Urinary bladder (tissue), 4 donors: ENCODE results near the gene UGT2B17. TPM values are rescaled to one million over a fixed set of nuclear protein-coding genes. Genes with fewer than 3 reads are reported as not detected.
"Not testable (repeated sequence)": the region's sequence is repeated elsewhere in the genome, so short reads cannot be mapped to it uniquely, and the experiment has no call there.

Source experiments
- DNase-seq: peaks from one replicate; pipeline ENCODE4 v3.0.0-alpha.2; 2015; ENCODE audit errors: extremely low spot score
- H3K27ac ChIP-seq: one replicate; pipeline ENCODE4 v1.5.1; 2013; ENCODE audit warnings: low read depth, mild to moderate bottlenecking, moderate library complexity
- H3K36me3 ChIP-seq: one replicate; pipeline ENCODE4 v1.6.1; 2013; ENCODE audit warnings: mild to moderate bottlenecking, moderate library complexity; ENCODE audit not compliant: insufficient read depth
- H3K4me1 ChIP-seq: one replicate; pipeline ENCODE4 v1.6.1; 2013; ENCODE audit warnings: mild to moderate bottlenecking, moderate library complexity; ENCODE audit not compliant: insufficient read depth
- H3K4me3 ChIP-seq: one replicate; pipeline ENCODE4 v1.5.1; 2013; ENCODE audit warnings: low read depth, low read length
- WGBS: extraction: QIAGEN DNeasy Blood & Tissue Kit; methylation state at CpG from one replicate; pipeline ENCODE4 v1.1.7; 2013; 5-methylcytosine and 5-hydroxymethylcytosine counted together
- polyA plus RNA-seq: library from polyadenylated mRNA; stranded (reverse); fragments of 200-250 nt; gene quantifications from one replicate; pipeline ENCODE4 v1.2.3, GENCODE V29; 2013
- total RNA-seq: library from RNA; depleted of rRNA; stranded (reverse); fragments of >200 nt; gene quantifications from one replicate; pipeline ENCODE4 v1.2.3, GENCODE V29; 2014
- donor health status: healthy with polysubstance abuse.
- donor health status: healthy.

The UGT2B17 gene
- total and polyA plus RNA-seq, 2 donors: not detected

DNA sequence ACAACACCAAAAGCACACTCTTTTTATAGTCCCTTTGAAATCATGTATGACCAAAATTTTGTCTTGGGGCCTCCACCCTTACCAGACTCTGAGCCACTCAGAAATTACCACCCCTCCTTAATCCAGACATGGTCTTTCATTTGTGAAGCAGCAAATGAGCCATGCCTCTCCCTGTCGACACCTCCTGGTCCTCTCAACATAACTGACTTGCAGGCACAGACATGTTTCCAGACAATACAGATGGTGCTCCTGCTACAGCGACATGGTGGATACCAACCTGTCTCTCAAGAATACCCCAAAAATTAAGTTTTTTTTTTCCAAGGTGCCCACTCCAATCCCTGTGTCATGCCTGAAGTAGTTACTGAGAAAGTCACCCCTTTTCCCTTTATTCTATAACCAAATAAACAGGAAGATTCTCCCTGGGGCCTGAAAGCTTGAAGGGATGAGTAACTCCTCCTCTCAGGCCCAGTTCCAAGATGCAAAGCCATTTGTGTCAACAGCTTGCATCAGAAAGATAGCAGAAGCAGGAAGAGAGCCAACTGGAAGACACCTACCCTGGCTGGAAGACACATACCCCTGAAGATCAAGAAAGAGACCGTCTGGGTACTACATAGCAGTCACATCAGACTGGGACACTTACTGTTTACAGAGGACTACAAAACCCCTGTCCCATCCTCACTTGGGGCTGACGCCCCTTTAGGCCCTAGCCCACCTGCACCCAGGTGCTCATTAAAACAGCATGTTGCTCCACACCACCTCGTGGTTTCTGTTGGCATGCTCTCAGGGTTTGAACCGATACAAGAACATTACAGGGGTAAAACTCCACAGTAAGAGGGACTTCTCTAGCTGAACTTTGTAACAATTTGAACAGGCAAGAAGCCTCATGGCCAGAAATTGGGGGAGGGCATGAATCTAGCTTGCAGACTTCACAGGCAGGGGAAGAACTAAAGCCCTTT lies 5.5 kb upstream of the UGT2B17 start:
- Histone ChIP-seq H3K27ac (no peak overlapping the region), H3K36me3 (no peaks in the 10 kb centered on the region), H3K4me1 (no peaks in the 10 kb centered on the region), H3K4me3 (no peak overlapping the region)
- no peak for DNase-seq
- WGBS: 64% methylated on average over 6 of the region's 6 CpGs

DNA sequence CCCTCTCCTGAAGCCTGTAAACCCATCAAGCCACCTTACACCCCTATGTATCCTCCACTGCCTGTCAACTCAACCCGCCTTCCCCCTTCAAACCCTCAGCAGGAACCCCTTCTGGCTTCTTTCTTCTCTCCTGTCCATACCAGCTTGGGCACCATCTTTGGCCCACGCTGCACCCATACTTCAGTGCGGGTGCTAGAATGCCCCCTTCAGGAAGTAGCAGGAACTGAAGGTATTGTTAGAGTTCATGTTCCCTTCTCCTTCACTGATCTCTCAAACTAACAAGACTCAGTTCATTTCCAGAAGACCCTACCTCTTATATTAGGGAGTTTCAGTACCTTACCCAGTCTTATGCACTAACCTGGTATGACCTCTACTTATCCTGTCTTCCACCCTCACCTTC lies 1.5 kb upstream of the UGT2B17 start:
- DNase-seq: no peak
- WGBS: 93% methylated on average over 3 of the region's 3 CpGs
- H3K27ac ChIP-seq: no peak overlapping the region
- no peaks in the 10 kb centered on the region for H3K36me3 ChIP-seq
- no peaks in the 10 kb centered on the region for H3K4me1 ChIP-seq
- no peak overlapping the region for H3K4me3 ChIP-seq

DNA sequence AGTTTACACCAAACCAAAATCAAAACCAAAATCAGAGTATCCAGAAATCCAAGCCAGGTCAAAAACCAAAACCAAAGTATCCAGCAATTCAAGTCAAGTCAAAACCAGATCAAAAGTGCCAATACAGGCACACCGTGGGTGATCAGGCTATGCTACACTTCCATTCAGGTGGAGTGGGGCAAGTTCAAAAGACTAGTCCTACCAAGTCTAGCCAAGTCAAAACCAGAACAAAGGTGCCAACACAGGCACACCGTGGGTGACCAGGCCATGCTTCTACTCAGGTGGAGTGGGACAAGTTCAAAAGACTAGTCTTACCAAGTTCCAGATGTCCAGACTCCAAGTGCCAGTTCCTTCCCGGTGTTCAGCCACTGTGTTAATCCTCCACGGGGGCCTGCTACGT lies 486 bp downstream of the UGT2B17 start:
- H3K4me1 ChIP-seq, H3K36me3 ChIP-seq, H3K27ac ChIP-seq, DNase-seq, H3K4me3 ChIP-seq: not testable (repeated sequence)
- 86% methylated on average over 5 of the region's 5 CpGs for WGBS

DNA sequence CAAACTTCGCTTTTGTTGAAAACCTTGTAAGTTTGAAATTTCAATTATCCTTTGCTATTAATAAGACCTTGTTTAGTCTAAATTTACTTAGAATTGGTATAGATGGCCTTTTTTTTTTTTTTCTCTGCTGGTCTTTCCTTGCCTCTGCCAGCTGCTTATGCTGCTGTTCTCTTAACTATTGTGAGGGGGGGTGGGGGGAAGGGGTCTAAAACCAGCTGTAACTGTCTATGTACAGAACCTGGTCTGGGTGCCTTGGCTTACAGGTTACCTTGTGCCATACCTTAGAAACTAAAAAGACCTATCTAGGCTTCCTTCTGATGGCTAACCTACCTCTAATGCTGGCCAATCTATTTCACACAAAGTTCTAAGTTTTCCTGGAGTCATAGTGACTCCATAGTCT lies 1.0 kb downstream of the UGT2B17 start:
- WGBS: 97% methylated on average over 1 of the region's 1 CpG
- Histone ChIP-seq H3K27ac (no peak overlapping the region), H3K36me3 (no peaks in the 10 kb centered on the region), H3K4me3 (no peak overlapping the region), H3K4me1 (no peaks in the 10 kb centered on the region)
- no peak for DNase-seq

DNA sequence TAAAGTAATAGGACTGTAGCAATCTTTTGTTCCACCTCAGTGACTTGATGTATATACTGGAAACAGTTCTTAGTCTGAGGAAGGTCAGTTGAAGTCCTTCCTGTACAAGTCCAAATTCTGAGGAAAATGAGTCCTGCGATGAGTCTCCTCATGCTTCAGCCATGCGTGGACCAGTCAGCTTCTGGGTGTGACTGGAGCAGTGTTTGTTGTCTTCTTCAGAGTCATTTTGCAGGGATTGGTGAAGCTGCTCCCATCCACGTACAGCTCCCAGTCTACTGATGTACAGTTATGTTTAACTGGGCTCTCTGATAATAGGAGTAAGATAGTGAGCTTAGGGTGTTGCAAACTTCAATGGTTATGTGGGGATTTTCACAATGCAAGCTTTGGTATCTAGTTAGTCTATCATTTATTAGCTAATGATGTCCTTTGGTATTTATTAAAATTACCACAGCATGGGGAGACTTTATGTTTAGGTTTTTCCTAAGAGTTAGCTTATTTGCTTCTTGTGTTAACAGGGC lies 3.4 kb downstream of the UGT2B17 start:
- no peak for DNase-seq
- Histone ChIP-seq H3K36me3 (no peaks in the 10 kb centered on the region), H3K27ac (no peak overlapping the region), H3K4me1 (no peaks in the 10 kb centered on the region), H3K4me3 (no peak overlapping the region)
- 92% methylated on average over 3 of the region's 3 CpGs for WGBS

DNA sequence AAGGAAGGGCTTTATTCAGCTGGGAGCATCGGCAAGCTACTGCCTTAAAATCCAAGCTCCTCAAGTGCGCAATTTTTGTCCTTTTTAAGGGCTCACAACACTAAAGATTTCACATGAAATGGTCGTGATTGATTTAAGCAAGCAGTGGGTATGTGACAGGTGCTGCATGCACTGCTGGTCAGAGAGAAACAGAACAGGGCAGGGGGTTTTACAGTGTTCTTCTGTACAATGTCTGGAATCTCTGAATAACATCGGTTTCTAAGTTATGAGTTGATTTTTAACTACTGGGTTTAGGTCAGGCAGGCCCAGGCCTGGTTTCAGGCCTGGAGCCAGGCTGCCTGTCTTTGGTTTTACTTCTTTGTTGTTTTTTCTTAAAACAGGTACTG lies 6.0 kb downstream of the UGT2B17 start:
- no peaks in the 10 kb centered on the region for H3K4me1 ChIP-seq
- DNase-seq: no peak
- no peaks in the 10 kb centered on the region for H3K36me3 ChIP-seq
- no peak overlapping the region for H3K27ac ChIP-seq
- no peak overlapping the region for H3K4me3 ChIP-seq
- 83% methylated on average over 4 of the region's 4 CpGs for WGBS

DNA sequence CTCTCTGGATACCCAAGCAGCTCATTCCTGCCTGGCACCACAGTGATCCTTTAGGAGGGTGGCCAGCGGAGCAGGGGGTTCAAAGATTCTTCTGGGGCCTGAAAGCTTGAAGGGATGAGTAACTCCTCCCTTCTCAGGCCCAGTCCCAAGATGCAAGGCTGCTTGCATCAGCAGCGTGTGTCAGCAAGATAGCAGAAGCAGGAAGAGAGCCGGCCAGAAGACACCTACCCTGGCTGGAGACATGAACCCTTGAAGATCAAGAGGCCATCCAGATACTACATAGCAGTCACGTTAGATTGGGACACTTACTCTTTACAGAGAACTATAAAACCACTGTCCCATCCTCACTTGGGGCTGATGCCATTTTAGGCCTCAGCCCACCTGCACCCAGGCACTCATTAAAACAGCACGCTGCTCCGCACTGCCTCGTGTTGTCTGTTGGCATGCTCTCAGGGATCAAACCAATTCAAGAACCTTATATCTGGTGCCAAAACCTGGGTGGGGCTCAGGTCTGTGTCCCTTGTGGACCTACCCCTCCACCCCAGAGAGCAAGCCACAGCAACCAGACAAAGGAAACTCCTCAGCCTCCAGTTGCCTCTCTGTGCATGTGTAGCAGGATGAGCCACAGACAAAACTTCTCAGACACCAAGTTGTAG lies 6.5 kb downstream of the UGT2B17 start:
- no peaks in the 10 kb centered on the region for H3K36me3 ChIP-seq
- no peak overlapping the region for H3K4me3 ChIP-seq
- H3K4me1 ChIP-seq: no peaks in the 10 kb centered on the region
- no peak overlapping the region for H3K27ac ChIP-seq
- WGBS: 92% methylated on average over 7 of the region's 7 CpGs
- no peak for DNase-seq

DNA sequence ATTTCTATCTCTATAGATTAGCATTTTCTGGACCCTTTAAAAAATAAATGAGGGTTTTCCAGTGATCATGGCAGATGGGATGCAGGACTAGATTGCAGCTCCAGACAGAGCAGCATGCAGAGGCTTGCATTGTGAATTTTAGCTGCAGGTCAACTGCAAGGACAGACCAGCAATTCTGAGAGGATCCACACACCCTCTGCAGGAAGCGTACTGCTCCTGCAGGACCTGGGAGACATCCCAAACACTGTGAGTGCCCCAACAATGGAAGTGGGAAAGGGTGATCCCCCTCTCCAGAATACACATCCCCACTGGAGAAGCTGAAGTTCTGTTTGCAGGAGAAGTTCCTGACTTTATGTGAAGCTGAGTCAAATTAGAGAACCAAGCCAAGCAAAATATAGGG lies 7.1 kb downstream of the UGT2B17 start:
- 71% methylated on average over 1 of the region's 1 CpG for WGBS
- not testable (repeated sequence) for H3K36me3 ChIP-seq, H3K27ac ChIP-seq, H3K4me1 ChIP-seq, DNase-seq, H3K4me3 ChIP-seq

DNA sequence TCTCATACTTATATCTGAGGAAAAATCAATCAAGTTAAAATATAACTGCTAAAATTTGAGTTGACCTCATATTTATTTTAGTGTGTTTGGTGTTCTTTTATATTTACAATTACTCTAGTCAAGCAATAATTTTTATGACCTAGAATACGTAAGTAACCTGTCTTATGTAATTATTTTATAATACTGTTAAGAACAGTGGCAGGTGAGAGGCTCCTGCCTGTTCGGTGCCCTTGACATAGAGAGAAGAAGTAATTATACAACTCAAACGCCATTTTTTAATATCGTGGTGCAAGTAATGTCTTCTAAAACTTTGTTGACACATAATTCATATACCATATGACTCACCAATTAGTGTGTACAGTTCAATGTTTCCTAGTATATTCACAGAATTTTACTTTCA lies 7.6 kb downstream of the UGT2B17 start:
- not testable (repeated sequence) for H3K4me3 ChIP-seq, DNase-seq, H3K36me3 ChIP-seq, H3K27ac ChIP-seq, H3K4me1 ChIP-seq
- 52% methylated on average over 4 of the region's 4 CpGs for WGBS

DNA sequence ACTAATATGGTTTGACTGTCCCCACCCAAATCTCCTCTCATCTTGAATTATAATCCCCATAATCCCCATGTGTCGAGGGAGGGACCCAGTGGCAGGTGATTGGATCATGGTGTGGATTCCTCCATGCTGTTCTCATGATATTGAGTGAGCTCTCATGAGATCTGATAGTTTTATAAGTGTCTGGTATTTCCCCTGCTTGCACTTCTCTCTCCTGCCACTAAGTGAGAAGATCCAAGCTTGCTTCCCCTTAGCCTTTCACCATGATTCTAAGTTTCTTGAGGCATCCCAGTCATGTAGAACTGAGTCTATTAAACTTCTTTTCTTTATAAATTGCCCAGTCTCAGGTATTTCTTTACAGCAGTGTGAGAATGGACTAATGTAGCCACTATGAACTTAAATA lies 9.8 kb downstream of the UGT2B17 start:
- DNase-seq, H3K27ac ChIP-seq, H3K36me3 ChIP-seq, H3K4me3 ChIP-seq, H3K4me1 ChIP-seq: not testable (repeated sequence)
- 74% methylated on average over 1 of the region's 1 CpG for WGBS

DNA sequence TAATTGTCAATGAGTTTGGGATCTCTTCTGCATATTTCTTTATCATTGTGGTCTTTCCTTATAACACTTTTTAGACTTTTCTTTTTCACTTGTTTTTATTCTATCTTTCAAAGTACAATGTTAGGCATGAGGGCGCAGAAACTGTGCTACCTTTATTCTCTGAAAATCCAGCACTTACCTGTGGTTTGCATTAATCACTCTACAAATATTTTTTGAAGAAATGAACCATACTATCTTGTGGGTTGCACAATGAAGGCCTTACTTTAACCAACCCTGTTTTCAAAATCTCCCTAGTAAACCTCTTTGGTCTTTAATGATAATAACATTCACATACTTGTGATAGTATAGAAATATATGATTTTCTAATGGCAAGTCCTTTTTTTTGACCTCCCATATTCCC lies 11.0 kb downstream of the UGT2B17 start:
- WGBS: 99% methylated on average over 1 of the region's 1 CpG
- H3K36me3 ChIP-seq, H3K27ac ChIP-seq, DNase-seq, H3K4me3 ChIP-seq, H3K4me1 ChIP-seq: not testable (repeated sequence)

DNA sequence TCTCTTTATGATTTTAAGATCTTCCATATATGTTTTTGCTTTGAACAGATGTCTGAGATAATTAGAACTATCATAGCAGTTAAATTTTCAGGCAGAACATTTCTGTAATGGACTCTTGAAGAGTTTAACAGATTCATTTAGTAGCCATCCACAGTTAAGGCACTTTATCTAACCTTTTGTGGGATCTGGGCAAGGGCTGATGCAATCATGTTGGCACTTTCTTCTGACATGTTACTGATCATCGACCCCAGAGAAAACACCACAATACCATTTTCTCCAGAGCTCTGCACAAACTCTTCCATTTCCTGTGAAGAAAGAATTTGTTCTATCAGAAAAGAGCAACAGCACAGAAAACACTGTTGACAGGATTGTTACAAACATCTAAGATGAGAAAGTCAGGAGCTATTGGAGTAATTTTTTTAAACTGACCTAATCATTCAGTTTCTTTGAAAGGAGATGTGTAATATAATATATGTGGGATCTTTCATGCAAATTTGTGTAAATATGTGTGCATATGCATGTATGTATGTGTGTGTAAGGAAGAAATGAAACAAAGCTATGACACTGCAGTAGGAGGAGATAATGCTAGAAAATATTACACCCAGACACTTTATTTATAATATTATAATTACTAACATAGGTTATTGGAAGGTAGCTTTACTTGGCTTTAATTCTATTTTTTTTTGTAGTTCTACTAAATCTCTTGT lies 15.6 kb downstream of the UGT2B17 start:
- not testable (repeated sequence) for H3K36me3 ChIP-seq, H3K4me1 ChIP-seq, DNase-seq, H3K4me3 ChIP-seq, H3K27ac ChIP-seq
- WGBS: no CpG with 5 or more reads among the region's 1 CpG

DNA sequence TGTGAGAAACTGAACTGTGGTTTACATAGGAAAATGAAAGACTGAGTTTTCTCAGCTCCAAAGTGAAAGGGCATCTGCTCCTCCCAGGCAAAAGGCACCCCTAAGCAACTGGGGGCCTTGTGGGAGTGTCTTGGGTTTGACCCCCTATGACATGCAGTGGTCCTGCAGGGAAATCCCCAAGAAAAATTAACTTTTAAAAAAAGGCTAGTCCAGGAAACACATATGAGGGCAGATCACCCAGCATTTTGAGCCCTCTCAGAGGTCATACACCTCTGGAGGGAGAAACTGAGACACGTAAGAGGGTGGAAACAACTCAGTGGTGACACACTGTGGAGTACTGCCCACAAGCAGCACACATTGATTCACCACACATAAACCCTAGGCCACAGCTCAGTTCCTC lies 22.3 kb downstream of the UGT2B17 start:
- DNase-seq, H3K36me3 ChIP-seq, H3K4me3 ChIP-seq, H3K27ac ChIP-seq, H3K4me1 ChIP-seq: not testable (repeated sequence)
- WGBS: 83% methylated on average over 1 of the region's 1 CpG
